ELF-1 (cell line): ENCODE data around the gene HTR1D.
A peak's percentile ranks its signal among the peaks of the same experiment; 100 is the strongest.
"Not testable (repeated sequence)": the region's sequence is repeated elsewhere in the genome, so short reads cannot be mapped to it uniquely, and the experiment has no call there.

Experiments used
- DNase-seq: peaks from one replicate; pipeline ENCODE4 v3.0.0-alpha.2; 2016; ENCODE audit warnings: low read depth, low spot score

The HTR1D gene

GRCh38 chr1:23216771-23217420, 406 bp downstream of the HTR1D start:
- DNase-seq, result peak; percentile 46

DNA sequence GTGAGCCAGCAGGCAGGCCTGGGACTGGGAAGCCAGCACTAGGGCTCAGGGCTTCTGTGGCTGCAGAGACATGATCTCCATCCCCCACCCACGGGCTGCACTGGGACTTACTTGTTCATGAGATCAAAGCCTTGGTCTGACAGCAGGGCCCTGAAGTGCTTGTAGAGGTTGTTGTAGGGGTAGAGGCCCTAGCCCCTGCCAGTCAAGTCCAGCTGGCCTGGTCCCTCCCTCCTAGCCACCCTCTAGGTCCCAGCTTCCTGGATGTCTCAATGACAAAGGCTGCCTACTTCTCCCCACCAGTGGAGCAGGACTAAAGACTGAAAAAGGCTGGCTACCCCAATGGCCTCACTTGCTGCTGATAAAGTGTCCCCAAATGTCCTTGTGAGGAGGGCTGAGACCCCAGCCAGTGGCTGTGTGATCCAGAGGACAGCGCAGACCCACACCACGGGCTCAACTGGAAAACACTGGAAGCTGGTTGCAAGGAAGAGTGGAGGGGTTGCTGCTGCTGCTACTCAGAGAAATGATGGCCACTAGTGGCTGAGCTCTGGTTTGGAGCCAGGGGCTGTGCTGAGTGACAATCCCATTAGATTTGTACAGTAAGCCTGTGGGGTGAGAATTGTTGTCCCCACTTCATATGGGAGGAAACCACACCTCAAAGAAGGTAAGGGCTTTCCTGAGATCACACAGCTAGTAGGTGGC, 1.4 kb downstream of the HTR1D start:
- DNase-seq, result peak; percentile 50

- no peak for DNase-seq
These were observed 2.0 kb downstream of the HTR1D start for GRCh38 chr1:23215291-23215690.

GRCh38 chr1:23214640-23215039, 2.7 kb downstream of the HTR1D start:
- DNase-seq, result no peak

- DNase-seq, result no peak
These were observed 5.3 kb downstream of the HTR1D start for GRCh38 chr1:23211955-23212354.

GRCh38 chr1:23210963-23211362, 6.3 kb downstream of the HTR1D start:
- no peak for DNase-seq

GRCh38 chr1:23210351-23210785, 6.9 kb downstream of the HTR1D start:
- peak; percentile 47 for DNase-seq

- no peak for DNase-seq
These were observed 7.5 kb downstream of the HTR1D start for GRCh38 chr1:23209770-23210169.

GRCh38 chr1:23208527-23208926, 8.8 kb downstream of the HTR1D start:
- DNase-seq, result no peak

GRCh38 chr1:23207733-23208132, 9.6 kb downstream of the HTR1D start:
- not testable (repeated sequence) for DNase-seq

DNA sequence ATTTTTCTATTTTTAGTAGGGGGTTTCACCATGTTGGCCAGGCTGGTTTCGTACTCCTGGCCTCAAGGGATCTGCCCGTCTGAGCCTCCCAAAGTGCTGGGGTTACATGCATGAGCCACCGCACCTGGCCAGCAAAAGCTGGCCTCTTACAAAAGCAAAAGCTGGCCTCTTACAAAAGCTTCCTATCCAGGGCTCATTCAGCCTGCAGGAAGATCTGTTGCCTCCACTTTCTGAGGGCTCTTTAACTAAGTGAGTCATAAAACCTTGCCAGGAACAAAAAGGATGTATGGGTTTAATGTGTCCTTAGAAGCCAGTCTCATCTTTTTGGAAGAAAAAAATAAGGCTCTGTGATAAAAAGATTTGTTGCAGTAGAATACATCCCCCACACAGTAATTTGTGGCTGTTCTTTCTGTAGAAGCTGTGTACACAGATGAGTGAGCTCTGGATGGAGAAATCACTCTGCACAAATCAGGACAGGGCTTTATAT, 15.0 kb downstream of the HTR1D start:
- no peak for DNase-seq

- DNase-seq, result no peak
These were observed 16.4 kb downstream of the HTR1D start for GRCh38 chr1:23200883-23201282.

DNA sequence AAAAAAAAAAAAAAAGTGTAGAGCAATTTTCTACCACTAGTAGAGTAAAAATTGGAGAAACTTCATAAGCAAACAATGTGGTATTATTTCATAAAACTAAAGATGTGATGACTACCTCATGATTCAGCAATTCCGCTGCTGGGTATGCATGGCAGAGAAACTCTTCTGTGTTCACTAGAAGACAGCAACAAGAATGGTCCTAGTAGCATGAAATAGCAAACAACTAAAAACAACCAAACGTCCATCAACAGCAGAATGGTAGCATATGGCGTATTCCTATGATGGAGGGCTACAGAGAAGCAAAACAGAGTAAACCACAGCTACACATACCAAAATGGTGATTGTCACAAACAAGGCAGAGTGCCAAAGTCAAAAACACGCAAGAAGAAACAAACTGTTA, 18.9 kb downstream of the HTR1D start:
- DNase-seq, result no peak

GRCh38 chr1:23196627-23197328, 20.5 kb downstream of the HTR1D start:
- peak; percentile 92 for DNase-seq

GRCh38 chr1:23194119-23194984, 22.9 kb downstream of the HTR1D start:
- DNase-seq, result peak; percentile 56

GRCh38 chr1:23193391-23194118, 23.7 kb downstream of the HTR1D start:
- DNase-seq, result no peak

GRCh38 chr1:23191199-23191598, 26.1 kb downstream of the HTR1D start:
- DNase-seq, result no peak

DNA sequence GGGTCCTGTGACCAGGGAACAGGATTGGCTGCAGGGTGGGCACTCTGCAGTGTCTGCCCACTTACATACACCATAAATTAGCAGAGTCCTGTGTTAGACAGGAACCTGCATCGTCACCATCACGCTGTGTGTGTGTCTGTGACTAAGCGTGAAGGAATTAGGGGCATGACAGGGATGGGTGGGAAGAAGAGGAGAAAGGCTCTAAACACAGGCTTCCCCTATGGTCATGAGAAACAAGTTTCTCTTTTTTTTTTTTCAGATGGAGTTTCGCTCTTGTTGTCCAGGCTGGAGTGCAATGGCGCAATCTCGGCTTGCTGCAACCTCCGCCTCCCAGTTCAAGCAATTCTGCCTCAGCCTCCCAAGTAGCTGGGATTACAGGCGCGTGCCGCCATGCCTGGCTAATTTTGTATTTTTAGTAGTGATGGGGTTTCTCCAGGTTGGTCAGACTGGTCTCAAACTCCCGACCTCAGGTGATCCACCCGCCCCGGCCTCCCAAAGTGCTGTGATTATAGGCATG, 28.3 kb downstream of the HTR1D start:
- DNase-seq, result peak; percentile 49

DNA sequence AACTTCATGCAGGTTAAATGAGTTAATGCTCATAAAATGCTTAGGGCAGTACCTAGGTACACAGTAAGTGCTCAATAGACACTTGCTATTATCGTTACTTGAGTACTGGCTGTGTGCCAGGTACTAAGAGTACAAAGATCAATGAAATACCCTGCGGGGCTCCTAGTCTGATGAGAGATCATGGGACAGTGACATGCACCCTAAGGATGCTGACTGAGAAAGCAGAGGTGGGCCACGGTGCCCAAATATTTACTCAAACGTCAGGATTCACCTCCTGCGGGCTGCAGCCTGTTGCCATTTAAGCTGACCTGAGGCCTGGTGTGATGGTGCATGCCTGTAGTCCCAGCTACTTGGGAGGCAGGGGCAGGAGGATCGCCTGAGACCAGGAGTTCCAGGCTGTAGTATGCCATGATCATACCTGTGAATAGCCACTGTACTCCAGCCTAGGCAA, 28.8 kb downstream of the HTR1D start:
- no peak for DNase-seq

DNA sequence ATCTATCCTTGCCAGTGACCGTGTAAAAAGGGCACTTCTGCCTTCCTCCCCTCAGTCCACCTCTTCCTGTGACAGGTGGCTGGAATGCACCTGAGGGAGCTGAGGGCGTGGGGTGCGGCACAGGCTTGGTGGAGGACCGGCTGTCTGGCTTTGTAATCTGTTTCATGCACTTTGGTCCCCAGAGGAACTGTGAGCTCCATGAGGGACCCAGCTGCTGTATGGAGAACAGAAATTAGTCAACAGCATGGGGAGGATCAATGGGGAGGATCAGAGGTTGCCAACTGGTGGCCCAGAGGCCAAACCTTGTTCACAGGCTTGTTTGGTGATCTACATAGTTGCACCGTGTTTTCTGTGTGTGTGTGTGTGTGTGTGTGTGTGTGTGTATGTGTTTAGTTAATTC, 29.7 kb downstream of the HTR1D start:
- no peak for DNase-seq

DNA sequence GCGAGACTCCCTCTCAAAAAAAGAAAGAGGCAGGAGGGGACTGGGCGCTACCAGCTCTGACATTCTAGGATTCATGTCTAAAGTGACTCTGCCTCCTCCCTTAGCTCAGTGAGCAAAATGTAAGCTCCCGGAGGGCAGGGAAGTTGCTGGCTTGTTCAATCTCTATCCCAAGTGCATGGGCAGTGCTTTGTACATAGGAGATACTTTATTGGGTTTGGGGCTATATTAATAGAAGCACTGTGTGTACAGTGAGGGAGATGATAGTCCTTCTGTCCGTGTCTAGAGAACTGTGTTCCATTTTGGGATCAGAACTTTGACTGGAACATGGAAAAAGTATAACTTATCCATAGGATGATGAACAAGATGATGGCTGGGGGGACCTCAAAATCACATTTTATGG, 31.9 kb downstream of the HTR1D start:
- DNase-seq, result no peak
